GM12874 (cell line): Measurements from ENCODE around the gene AMPD2.

ENCODE experiments used
- TF ChIP-seq, protein P1 (sequence below): IDR thresholded peaks from 2 replicates; pipeline ENCODE4 v1.5.1; 2011; ENCODE audit warnings: low read depth, mild to moderate bottlenecking, control low read depth, low read length, moderate library complexity; ENCODE audit not compliant: insufficient read depth

The AMPD2 gene

DNA sequence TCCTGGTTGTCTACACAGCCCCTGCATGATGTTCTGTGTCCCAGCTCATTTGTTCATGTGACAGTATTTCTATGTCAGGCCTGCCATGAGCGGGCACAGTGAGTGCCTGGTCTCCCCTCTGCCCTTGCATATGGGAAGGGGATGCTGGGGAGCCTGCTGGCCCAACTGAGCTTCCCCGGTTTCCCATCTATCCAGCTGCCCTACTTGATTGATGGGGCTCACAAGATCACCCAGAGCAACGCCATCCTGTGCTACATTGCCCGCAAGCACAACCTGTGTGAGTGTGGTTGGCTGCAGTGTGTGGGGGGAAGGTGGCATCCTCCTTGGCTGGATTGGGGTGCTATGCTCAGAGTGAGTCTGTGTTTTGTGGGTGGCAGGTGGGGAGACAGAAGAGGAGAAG, 37.8 kb downstream of the AMPD2 start:
- TF ChIP-seq, protein P1, sequence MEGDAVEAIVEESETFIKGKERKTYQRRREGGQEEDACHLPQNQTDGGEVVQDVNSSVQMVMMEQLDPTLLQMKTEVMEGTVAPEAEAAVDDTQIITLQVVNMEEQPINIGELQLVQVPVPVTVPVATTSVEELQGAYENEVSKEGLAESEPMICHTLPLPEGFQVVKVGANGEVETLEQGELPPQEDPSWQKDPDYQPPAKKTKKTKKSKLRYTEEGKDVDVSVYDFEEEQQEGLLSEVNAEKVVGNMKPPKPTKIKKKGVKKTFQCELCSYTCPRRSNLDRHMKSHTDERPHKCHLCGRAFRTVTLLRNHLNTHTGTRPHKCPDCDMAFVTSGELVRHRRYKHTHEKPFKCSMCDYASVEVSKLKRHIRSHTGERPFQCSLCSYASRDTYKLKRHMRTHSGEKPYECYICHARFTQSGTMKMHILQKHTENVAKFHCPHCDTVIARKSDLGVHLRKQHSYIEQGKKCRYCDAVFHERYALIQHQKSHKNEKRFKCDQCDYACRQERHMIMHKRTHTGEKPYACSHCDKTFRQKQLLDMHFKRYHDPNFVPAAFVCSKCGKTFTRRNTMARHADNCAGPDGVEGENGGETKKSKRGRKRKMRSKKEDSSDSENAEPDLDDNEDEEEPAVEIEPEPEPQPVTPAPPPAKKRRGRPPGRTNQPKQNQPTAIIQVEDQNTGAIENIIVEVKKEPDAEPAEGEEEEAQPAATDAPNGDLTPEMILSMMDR, result no peak

DNA sequence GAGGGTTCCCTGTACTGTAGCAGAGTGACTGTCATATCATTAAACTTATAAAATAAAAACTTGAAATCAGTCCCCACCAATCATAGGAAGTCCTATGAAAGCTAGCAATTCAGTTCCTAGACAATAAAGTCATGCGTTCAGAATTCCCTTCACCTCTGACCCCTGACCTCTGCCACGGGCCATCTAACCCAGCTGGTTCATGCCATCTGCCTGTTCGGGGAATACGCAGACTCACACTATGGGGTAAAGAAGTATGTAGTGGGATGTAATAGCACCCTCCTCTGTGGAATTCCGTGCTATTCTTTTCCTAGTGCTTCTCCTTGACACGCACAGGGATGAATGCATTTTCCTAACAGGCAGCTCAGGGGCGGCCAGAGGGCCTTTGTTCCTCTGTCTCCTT, 38.3 kb downstream of the AMPD2 start:
- TF ChIP-seq, protein P1, result no peak

DNA sequence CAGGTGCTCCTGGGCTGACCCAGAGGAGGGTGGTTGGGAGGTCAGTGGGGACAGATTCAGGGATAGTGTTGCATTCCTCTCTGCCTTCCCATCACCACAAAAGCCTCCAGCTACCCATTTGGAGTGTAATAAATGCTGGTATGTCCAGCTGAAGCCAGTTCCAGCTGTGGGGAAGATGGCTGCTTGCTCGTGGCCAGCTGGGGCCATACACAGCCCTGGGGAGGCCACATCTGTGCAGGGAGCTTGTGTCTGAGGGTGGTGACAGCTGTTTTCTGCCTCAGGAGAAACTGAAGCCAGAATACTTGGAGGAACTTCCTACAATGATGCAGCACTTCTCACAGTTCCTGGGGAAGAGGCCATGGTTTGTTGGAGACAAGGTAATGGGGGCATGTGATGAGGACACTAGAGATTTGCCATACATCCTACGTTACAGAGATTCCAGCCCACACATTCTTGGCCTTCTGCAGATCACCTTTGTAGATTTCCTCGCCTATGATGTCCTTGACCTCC, 39.0 kb downstream of the AMPD2 start:
- TF ChIP-seq, protein P1, result no peak

DNA sequence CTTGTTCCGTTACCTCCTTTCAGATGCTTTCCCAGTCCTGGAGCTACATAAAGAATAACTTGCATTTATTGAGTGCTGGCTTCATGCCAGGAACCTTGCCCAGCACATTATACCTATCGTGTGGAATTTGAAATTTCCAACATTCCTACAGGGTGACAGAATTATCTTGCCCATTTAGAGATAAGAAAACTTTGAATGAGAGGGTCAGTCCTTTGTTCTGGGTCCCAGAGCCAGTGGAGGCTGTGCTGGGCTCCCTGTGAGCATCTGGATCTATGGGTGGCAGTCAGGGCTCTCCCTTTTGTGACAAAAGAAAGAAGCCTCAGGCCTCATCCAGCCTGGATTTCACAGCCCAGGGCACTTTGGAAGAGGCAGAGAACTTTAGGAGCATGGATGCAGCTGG, 39.5 kb downstream of the AMPD2 start:
- TF ChIP-seq, protein P1, result no peak

DNA sequence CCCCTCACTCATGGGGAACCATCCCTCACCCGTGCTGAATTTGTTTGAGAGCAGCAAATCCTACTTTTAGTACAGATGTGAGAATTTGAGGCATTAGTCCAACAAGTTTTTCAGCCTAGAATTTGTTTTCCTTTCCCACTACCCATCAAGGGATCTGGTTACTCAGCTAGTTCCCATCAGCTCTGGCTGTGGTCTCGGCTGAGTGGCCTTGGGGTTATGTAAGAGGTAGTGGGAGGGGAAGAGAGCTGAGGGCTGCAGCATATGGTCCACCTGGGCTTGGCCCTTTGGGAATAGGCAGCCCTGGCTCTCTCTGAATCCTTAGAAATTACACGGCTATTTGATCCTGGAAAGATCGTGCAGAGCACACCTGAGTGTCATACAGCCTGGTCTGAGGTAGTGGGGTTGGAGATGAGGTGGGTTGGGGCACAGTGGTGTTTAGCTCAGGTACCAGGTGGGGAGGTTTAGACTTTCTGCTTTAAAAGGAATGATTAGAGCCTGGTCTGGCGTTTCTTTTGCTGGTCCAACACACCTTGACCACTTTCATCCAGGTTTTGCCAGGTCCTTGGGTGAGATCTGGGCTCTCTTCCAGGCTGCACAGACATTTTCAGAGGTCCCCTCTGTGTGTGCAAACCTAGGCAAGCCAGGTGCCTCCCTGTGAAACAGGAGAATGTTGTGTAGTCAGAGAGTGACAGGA, 40.5 kb downstream of the AMPD2 start:
- TF ChIP-seq, protein P1, result no peak

DNA sequence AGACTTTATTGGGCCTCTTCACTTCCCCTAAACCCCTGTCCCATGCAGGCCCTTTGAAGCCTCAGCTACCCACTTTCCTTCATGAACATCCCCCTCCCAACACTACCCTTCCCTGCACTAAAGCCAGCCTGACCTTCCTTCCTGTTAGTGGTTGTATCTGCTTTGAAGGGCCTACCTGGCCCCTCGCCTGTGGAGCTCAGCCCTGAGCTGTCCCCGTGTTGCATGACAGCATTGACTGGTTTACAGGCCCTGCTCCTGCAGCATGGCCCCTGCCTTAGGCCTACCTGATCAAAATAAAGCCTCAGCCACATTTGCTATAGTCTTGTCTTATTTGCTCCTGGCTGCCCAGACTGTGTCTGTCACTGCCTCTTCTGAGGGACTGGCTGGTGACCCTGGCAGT, 41.8 kb downstream of the AMPD2 start:
- TF ChIP-seq, protein P1, result no peak

DNA sequence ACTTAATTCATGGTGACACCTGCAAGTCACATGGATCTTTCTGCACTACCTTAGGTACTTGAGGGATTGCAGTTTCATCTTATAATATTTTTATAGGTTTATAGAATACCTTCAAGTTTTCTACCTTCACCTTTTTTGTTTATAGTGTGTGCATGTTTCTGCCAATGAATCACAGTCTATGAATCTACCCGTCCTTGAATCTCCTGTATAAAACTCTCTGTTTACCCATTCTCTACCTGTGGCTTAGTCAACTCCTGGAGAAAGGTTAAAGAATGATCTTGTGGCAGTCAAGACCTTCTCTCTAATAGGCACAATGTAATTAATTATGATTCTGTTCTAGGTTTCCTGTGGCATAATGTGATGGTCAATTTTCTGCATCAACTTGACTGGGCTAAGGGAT, 45.0 kb downstream of the AMPD2 start:
- TF ChIP-seq, protein P1, result no peak
